ENCODE measurements around the gene PRDM13. TPM values are rescaled to one million over a fixed set of nuclear protein-coding genes. Genes with fewer than 3 reads are reported as not detected.
"Not testable (repeated sequence)": the region's sequence is repeated elsewhere in the genome, so short reads cannot be mapped to it uniquely, and the experiment has no call there.

The PRDM13 gene
- total and polyA plus RNA-seq, 7 donors = not detected

- Histone ChIP-seq H3K9me3 (no peaks in the 10 kb centered on the region), H3K4me1 (peaks cover 10% of the 10 kb centered on the region), H3K36me3 (ENCODE audit: insufficient read depth in 1 of 2, low read depth in 1 of 2) (no peaks in the 10 kb centered on the region), H3K27ac (no peak overlapping the region), H3K4me3 (peak overlapping the region; percentile 37), H3K27me3 (ENCODE audit: insufficient read depth in 3 of 3, low read length in 2 of 3) (peaks cover 16 to 89% (median 25%) of the 10 kb centered on the region in 3 donors)
- DNase-seq = peak in 1 of 2 donors; percentile 53
- 8% methylated on average over 54 to 63 of the region's 63 CpGs for WGBS, 3 donors
- intact Hi-C loops (cut with DNase I) = loop anchor here in 1 of 2 donors (5.0 kb wide), 1 partner anchor 156 kb away; no protein-coding TSS in a partner anchor
- TF ChIP-seq CTCF (IDR thresholded peaks at IDR 0.05) = no peak
- peak in 3 of 4 donors; percentile 54 to 59 (median 56) for ATAC-seq
Measured at GRCh38 chr6:99590728-99591672, 15.6 kb upstream of the PRDM13 start.

- Histone ChIP-seq H3K4me1 (peaks cover 10% of the 10 kb centered on the region), H3K36me3 (ENCODE audit: insufficient read depth in 1 of 2, low read depth in 1 of 2) (no peaks in the 10 kb centered on the region), H3K27ac (no peak overlapping the region), H3K4me3 (no peak overlapping the region), H3K27me3 (ENCODE audit: insufficient read depth in 3 of 3, low read length in 2 of 3) (peaks cover 20 to 94% (median 27%) of the 10 kb centered on the region in 3 donors), H3K9me3 (no peaks in the 10 kb centered on the region)
- ATAC-seq (no peak), DNase-seq (no peak)
- intact Hi-C loops (cut with DNase I) = loop anchor here in 1 of 2 donors (5.0 kb wide), 1 partner anchor 155 kb away; no protein-coding TSS in a partner anchor
- WGBS, 3 donors = 24 to 30% (median 25%) methylated on average over 6 of the region's 6 CpGs
- TF ChIP-seq CTCF (IDR thresholded peaks at IDR 0.05) = no peak
Measured at GRCh38 chr6:99591673-99592364, 14.8 kb upstream of the PRDM13 start.

DNA sequence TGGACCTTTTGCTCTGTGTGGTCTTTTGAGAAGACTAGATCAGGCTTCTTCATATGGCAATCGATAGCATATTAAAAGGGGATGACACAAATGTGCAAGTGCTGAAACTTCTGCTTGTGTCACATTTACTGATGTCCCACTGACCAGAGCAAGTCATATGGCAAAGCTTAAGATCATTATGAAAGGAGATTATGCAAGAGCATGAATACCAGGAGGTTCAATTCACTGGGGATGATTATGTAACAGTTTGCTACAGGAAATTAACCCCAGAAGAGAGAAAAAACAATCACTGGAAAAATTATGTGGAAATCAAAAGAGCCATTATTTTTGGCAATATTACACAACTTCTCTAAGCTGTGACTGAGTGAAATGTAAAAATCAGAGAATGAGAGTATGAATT, 13.7 kb upstream of the PRDM13 start:
- TF ChIP-seq CTCF (IDR thresholded peaks at IDR 0.05) = no peak
- no peak for ATAC-seq
- 23 to 51% (median 41%) methylated on average over 1 of the region's 1 CpG for WGBS, 3 donors

GRCh38 chr6:99594696-99595095, 11.9 kb upstream of the PRDM13 start:
- 68 to 75% (median 69%) methylated on average over 8 of the region's 8 CpGs for WGBS, 3 donors
- intact Hi-C loops (cut with DNase I) = loop anchor here in 1 of 2 donors (5.0 kb wide), 1 partner anchor 153 kb away; no protein-coding TSS in a partner anchor

More for the DNA sequence above, 13.7 kb upstream of the PRDM13 start:
- peaks cover 23 to 100% (median 27%) of the 10 kb centered on the region in 3 donors for H3K27me3 ChIP-seq (ENCODE audit: insufficient read depth in 3 of 3, low read length in 2 of 3)
- intact Hi-C loops (cut with DNase I) = loop anchor here in 1 of 2 donors (5.0 kb wide), 1 partner anchor 154 kb away; no protein-coding TSS in a partner anchor
- no peaks in the 10 kb centered on the region for H3K36me3 ChIP-seq (ENCODE audit: insufficient read depth in 1 of 2, low read depth in 1 of 2)
- no peak overlapping the region for H3K27ac ChIP-seq
- no peaks in the 10 kb centered on the region for H3K9me3 ChIP-seq
- DNase-seq = no peak
- H3K4me1 ChIP-seq = peaks cover 10% of the 10 kb centered on the region
- H3K4me3 ChIP-seq = no peak overlapping the region

More at GRCh38 chr6:99594696-99595095, 11.9 kb upstream of the PRDM13 start:
- not testable (repeated sequence) for DNase-seq; H3K9me3 ChIP-seq; H3K27ac ChIP-seq; ATAC-seq; H3K4me1 ChIP-seq; H3K4me3 ChIP-seq; H3K36me3 ChIP-seq (ENCODE audit: insufficient read depth in 1 of 2, low read depth in 1 of 2)
- peaks cover 23 to 100% (median 28%) of the 10 kb centered on the region in 3 donors for H3K27me3 ChIP-seq (ENCODE audit: insufficient read depth in 3 of 3, low read length in 2 of 3)
